ENCODE data around the gene BBX.
A peak's percentile ranks its signal among the peaks of the same experiment; 100 is the strongest.
"Not testable (repeated sequence)": the region's sequence is repeated elsewhere in the genome, so short reads cannot be mapped to it uniquely, and the experiment has no call there.

Gene BBX

GRCh38 chr3:107685383-107685782, 162.6 kb downstream of the BBX start:
- DNase-seq (ENCODE audit: low spot score) = no peak

- DNase-seq (ENCODE audit: low spot score) = no peak
These were observed 164.4 kb downstream of the BBX start for GRCh38 chr3:107687056-107687581.

- no peak for DNase-seq (ENCODE audit: low spot score)
These were observed 166.6 kb downstream of the BBX start for GRCh38 chr3:107689355-107689754.

GRCh38 chr3:107690522-107691138, 167.9 kb downstream of the BBX start:
- peak; percentile 46 for DNase-seq (ENCODE audit: low spot score)

DNA sequence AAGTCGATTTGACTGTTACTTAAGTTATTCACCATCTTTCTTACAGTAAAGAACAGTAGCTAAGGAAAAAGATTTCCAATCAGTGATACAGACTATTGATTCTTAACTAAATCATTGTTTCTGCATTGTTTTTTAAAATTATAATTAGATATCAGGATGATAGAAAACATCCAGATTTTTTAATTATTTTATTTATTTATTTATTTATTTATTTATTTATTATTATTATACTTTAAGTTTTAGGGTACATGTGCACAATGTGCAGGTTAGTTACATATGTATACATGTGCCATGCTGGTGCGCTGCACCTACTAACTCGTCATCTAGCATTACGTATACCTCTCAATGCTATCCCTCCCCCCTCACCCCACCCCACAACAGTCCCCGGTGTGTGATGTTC, 169.2 kb downstream of the BBX start:
- not testable (repeated sequence) for DNase-seq (ENCODE audit: low spot score)

- not testable (repeated sequence) for DNase-seq (ENCODE audit: low spot score)
These were observed 174.6 kb downstream of the BBX start for GRCh38 chr3:107697348-107697747.

GRCh38 chr3:107697855-107698254, 175.1 kb downstream of the BBX start:
- not testable (repeated sequence) for DNase-seq (ENCODE audit: low spot score)

DNA sequence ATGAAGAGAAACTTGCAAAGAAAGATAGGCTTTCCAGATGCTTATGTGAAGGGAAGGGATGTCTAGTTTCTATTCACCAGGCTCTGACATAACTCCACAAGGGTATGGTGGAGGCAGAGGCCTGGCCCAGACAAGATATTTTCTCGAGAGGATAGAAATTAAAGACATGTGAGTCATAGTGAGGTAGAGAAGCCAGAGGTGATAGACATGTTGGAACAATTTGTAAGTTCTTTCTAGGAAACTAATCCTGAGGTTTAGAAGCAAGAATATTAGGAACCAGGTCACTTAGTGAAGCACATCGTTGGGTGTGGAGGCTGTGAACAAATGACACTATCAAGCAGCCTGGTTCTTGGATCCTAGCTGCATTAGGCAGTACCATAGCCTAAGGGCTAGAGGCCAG, 176.9 kb downstream of the BBX start:
- no peak for DNase-seq (ENCODE audit: low spot score)

DNA sequence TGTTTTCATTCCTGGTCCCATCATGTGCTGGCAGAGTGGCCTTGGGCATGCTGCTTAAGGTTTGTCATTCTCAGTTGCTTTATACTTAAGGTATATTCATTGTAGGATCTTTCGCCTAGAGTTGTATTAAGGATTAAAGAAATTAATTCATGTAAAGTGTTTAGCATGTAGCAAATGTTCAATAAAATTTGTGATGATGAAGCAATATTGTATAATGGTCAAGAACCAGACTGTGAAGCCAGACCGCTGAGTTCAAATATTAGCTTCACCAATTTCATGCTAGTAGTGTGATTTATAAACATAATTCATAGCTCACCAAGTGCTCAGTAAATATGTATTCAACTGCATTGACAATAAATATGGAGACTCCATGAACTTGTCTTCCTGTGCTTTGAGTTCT, 178.5 kb downstream of the BBX start:
- no peak for DNase-seq (ENCODE audit: low spot score)

GRCh38 chr3:107704477-107704876, 181.7 kb downstream of the BBX start:
- DNase-seq (ENCODE audit: low spot score) = no peak

- peak; percentile 45 for DNase-seq (ENCODE audit: low spot score)
These were observed 182.3 kb downstream of the BBX start for GRCh38 chr3:107705046-107705445.

DNA sequence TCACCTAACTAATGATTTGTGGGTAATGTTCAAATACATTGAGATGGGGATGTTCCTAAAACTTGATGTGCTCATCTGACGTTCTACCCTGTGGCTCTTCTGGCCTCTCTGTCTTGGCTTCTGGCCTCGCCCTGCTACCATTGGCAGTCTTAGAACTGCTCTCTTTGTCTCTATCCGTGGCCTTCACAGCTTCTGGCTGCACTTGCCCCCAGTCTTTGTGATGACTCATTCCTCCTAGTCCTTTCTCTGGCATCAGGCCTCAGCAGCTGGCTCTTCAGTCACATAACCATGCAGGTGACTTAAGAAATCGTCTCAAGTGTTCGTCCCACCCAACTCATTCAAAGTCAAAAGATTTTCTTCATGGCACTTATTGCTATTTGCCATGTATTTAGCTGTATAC, 188.1 kb downstream of the BBX start:
- peak; percentile 46 for DNase-seq (ENCODE audit: low spot score)

DNA sequence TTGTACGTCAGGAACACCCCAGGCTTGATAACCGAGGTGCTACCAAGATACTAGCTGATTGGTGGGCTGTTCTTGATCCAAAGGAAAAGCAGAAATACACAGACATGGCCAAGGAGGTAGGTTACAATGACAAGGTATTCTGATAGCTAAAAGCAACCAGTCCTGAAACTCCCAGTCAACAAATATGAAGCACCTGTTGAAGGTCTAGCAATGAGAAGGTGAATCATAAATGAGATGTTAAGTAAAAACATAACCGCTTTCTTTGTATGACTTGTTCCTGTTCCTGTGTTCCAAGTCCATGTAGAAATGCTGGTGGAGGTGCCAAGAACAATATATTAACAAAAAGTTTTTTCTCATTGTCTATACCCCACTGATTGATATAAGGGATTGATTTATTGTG, 194.0 kb downstream of the BBX start:
- DNase-seq (ENCODE audit: low spot score) = no peak

GRCh38 chr3:107718547-107718946, 195.8 kb downstream of the BBX start:
- DNase-seq (ENCODE audit: low spot score) = no peak

- no peak for DNase-seq (ENCODE audit: low spot score)
These were observed 204.3 kb downstream of the BBX start for GRCh38 chr3:107727102-107727501.

GRCh38 chr3:107729686-107730085, 206.9 kb downstream of the BBX start:
- no peak for DNase-seq (ENCODE audit: low spot score)

DNA sequence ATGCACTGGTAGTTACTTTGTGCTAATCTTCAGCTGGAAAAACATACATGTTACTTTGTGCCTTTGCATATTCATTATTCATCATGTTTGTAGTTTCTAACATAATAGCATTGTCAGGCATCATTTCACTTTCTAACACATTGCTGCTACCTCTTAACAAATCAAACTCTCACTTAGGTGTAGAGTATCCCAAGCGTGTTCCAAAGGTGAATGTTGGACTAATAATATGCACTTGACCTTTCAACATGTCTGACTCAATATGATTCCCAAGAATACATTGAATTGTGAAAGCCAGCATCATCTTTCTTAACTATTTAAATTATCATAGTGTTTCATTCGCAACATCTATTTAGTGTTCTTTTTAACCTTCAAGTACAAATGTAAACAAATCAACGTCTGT, 211.6 kb downstream of the BBX start:
- no peak for DNase-seq (ENCODE audit: low spot score)

DNA sequence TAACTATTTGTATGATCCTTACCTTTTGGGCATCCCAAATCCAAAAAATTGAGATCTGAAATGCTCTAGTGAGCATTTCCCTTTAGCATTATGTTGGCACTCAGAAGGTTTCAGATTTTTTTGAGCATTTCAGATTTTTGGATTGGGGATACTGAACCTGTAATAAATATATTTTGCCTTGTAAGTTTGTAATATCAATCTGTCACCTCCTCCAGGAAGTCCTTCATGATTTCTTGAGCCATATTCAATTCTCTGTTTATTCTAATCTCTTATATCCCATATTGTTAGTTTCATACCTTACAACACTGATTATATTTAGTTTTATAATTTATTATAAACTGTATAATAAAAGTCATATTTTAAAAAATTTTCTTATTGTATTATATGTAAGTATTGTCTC, 215.2 kb downstream of the BBX start:
- DNase-seq (ENCODE audit: low spot score) = no peak

GRCh38 chr3:107738486-107739183, 215.9 kb downstream of the BBX start:
- DNase-seq (ENCODE audit: low spot score) = no peak

- no peak for DNase-seq (ENCODE audit: low spot score)
These were observed 216.5 kb downstream of the BBX start for GRCh38 chr3:107739227-107739626.

DNA sequence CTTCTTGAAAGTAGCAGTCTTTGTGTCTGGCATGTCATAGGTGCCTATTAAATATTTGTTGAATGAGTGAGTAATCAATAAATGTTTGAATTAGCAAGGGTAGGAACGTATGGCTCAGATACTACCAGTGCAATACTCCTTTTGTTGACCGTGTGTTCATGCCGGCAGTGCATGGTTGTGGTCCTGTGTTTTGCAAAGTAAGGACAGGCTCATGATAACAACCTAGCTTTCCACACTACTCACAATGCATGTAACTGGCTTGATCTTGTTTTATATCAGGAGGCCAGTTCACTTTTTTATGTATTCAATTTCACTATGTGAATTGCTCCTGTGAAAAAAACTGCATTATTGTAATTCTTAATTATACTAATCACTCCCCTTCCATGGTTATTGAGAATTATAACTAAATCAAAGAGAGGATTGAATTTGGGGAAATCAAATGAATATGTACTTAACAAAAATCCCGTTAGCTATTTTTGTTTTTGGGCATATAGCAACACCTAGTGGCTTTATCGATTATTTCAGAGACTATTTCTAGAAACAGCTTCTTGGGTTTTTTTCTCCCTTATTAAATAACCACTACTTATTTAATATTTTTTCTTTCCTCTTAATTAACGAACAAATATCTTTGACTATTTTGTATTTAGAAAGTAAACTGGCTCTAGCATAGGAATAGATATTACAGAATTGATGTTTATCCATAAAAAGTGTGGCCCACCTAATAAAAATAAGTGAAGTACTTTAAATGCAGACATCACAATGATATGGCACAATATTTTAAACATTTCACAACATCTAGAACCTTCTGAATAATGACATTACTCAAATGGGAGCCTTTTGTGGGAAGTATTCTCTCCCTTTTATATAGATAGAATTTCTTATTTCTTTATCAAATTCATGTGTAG, 218.5 kb downstream of the BBX start:
- peak; percentile 52 for DNase-seq (ENCODE audit: low spot score)

- DNase-seq (ENCODE audit: low spot score) = no peak
These were observed 222.6 kb downstream of the BBX start for GRCh38 chr3:107745354-107745753.
